SK-N-SH treated with all-trans-retinoic acid at 6 μM for 48 hours (cell line): ENCODE measurements around the gene LMNA.

ENCODE experiments used
- ATAC-seq: fragments of 200-7000 bp; cut with Tn5 transposase; 3 replicates; pipeline ENCODE4 v1.9.1; 2020; ENCODE audit warnings: mild to moderate bottlenecking, moderate library complexity
- ARNTL ChIP-seq: fragments of 450-650 bp; formaldehyde crosslinking; IDR thresholded peaks from 2 replicates; pipeline ENCODE4 v1.5.0; 2020; ENCODE audit warnings: low read depth, mild to moderate bottlenecking, moderate library complexity, borderline replicate concordance
- CSDC2 ChIP-seq: fragments of 250-450 bp; sonication (Bioruptor Pico); IDR thresholded peaks from 2 replicates; pipeline ENCODE4 v1.5.0; 2020; ENCODE audit warnings: mild to moderate bottlenecking, moderate library complexity
- ISL1 ChIP-seq: fragments of 250-450 bp; sonication (Bioruptor Pico); IDR thresholded peaks from 2 replicates; pipeline ENCODE4 v2.1.2; 2022; ENCODE audit warnings: mild to moderate bottlenecking, moderate library complexity
- OSR1 ChIP-seq: fragments of 250-450 bp; sonication (Bioruptor Pico); IDR thresholded peaks from 2 replicates; pipeline ENCODE4 v1.8.0; 2022; ENCODE audit warnings: moderate library complexity, mild to moderate bottlenecking, inconsistent platforms
- RARB ChIP-seq: fragments of 250-450 bp; sonication (Bioruptor Pico); IDR thresholded peaks from 2 replicates; pipeline ENCODE4 v1.8.0; 2021; ENCODE audit warnings: mild to moderate bottlenecking, moderate library complexity
- TCF4 ChIP-seq: fragments of 250-450 bp; sonication (Bioruptor Pico); IDR thresholded peaks from 2 replicates; pipeline ENCODE4 v1.8.0; 2021; ENCODE audit warnings: mild to moderate bottlenecking, moderate library complexity, borderline replicate concordance
- TOX ChIP-seq: fragments of 250-450 bp; sonication (Bioruptor Pico); IDR thresholded peaks from 2 replicates; pipeline ENCODE4 v1.8.0; 2021; ENCODE audit warnings: mild to moderate bottlenecking, moderate library complexity, borderline replicate concordance
- TSHZ2 ChIP-seq: fragments of 250-450 bp; sonication (Bioruptor Pico); IDR thresholded peaks from 2 replicates; pipeline ENCODE4 v1.5.0; 2020; ENCODE audit warnings: mild to moderate bottlenecking, moderate library complexity
- ZC3H10 ChIP-seq: fragments of 250-450 bp; sonication (Bioruptor Pico); IDR thresholded peaks from 2 replicates; pipeline ENCODE4 v1.5.1; 2021; ENCODE audit warnings: mild to moderate bottlenecking, moderate library complexity
- ZFP3 ChIP-seq: fragments of 250-450 bp; sonication (Bioruptor Pico); IDR thresholded peaks from 2 replicates; pipeline ENCODE4 v1.5.0; 2020; ENCODE audit warnings: mild to moderate bottlenecking, moderate library complexity
- ZFP30 ChIP-seq: fragments of 450-650 bp; formaldehyde crosslinking; IDR thresholded peaks from 2 replicates; pipeline ENCODE4 v1.5.0; 2022; ENCODE audit warnings: mild to moderate bottlenecking, moderate library complexity
- ZNF565 ChIP-seq: fragments of 450-650 bp; formaldehyde crosslinking; conservative IDR thresholded peaks from 2 replicates; pipeline ENCODE4 v1.5.0; 2020; ENCODE audit warnings: low read depth, mild to moderate bottlenecking, moderate library complexity
- TF ChIP-seq, protein P1 (sequence below): fragments of 250-450 bp; sonication (Bioruptor Pico); IDR thresholded peaks from 2 replicates; pipeline ENCODE4 v1.5.1; 2021; ENCODE audit warnings: mild to moderate bottlenecking, moderate library complexity
- TF ChIP-seq, protein P2 (sequence below): fragments of 250-450 bp; sonication (Bioruptor Pico); IDR thresholded peaks from 2 replicates; pipeline ENCODE4 v1.8.0; 2020; ENCODE audit warnings: mild to moderate bottlenecking, moderate library complexity, borderline replicate concordance

Gene LMNA

DNA sequence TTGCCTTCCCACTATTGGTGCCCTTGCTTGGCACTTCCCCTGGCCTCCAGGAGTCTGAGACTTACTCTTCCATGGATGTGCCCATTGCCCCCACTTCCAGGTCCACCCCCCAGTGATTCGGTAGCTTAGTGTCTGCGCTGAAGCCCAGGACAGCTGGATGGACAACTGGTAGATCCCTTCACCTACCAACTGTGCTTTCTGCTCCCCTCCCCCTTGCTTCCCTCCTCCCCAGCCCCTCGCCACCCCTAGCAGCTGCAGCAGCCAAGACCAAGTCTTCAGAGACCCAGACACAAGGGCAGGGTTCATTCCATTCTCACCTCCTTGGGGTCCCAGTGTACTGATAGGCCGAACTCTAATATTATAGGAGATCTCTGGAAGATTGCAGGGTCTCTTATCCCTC lies 6.9 kb downstream of the LMNA start (continued):
- no peak for TF ChIP-seq CSDC2 (CRISPR knock-in tag)
- TF ChIP-seq, protein P1, sequence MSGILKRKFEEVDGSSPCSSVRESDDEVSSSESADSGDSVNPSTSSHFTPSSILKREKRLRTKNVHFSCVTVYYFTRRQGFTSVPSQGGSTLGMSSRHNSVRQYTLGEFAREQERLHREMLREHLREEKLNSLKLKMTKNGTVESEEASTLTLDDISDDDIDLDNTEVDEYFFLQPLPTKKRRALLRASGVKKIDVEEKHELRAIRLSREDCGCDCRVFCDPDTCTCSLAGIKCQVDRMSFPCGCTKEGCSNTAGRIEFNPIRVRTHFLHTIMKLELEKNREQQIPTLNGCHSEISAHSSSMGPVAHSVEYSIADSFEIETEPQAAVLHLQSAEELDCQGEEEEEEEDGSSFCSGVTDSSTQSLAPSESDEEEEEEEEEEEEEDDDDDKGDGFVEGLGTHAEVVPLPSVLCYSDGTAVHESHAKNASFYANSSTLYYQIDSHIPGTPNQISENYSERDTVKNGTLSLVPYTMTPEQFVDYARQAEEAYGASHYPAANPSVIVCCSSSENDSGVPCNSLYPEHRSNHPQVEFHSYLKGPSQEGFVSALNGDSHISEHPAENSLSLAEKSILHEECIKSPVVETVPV = no peak
- no peak for TF ChIP-seq TOX
- no peak for TF ChIP-seq OSR1 (CRISPR knock-in tag)

- TF ChIP-seq, protein P2, sequence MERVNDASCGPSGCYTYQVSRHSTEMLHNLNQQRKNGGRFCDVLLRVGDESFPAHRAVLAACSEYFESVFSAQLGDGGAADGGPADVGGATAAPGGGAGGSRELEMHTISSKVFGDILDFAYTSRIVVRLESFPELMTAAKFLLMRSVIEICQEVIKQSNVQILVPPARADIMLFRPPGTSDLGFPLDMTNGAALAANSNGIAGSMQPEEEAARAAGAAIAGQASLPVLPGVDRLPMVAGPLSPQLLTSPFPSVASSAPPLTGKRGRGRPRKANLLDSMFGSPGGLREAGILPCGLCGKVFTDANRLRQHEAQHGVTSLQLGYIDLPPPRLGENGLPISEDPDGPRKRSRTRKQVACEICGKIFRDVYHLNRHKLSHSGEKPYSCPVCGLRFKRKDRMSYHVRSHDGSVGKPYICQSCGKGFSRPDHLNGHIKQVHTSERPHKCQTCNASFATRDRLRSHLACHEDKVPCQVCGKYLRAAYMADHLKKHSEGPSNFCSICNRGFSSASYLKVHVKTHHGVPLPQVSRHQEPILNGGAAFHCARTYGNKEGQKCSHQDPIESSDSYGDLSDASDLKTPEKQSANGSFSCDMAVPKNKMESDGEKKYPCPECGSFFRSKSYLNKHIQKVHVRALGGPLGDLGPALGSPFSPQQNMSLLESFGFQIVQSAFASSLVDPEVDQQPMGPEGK (CRISPR knock-in tag) = no peak
- peak; percentile 13; the same call in 1 of the 2 replicates for TF ChIP-seq ZC3H10 (CRISPR knock-in tag)
- ATAC-seq = no peak
Observed at GRCh38 chr1:156122086-156122485, 7.6 kb downstream of the LMNA start.

GRCh38 chr1:156122519-156123355 lies 8.2 kb downstream of the LMNA start:
- TF ChIP-seq OSR1 (CRISPR knock-in tag) (peak; percentile 51; the same call in 1 of the 2 replicates), ZC3H10 (CRISPR knock-in tag) (0 out of 2 replicates have a peak, but pooled peaks have one; percentile 42), RARB (CRISPR knock-in tag) (0 out of 2 replicates have a peak, but pooled peaks have one; percentile 9), TCF4 (CRISPR knock-in tag) (no peak), ZFP3 (CRISPR knock-in tag) (peak; percentile 6), TSHZ2 (CRISPR knock-in tag) (no peak), ARNTL (no peak), TOX (no peak), ZNF565 (CRISPR knock-in tag) (no peak)
- ATAC-seq = peak; percentile 2

GRCh38 chr1:156123356-156124196 lies 9.1 kb downstream of the LMNA start:
- peak; percentile 31 for ATAC-seq
- no peak for TF ChIP-seq ISL1 (CRISPR knock-in tag)
- TF ChIP-seq CSDC2 (CRISPR knock-in tag) = peak; percentile 50; the same call in 1 of the 2 replicates
- peak; percentile 52; the same call in 1 of the 2 replicates for TF ChIP-seq ZC3H10 (CRISPR knock-in tag)
- no peak for TF ChIP-seq ZFP30 (CRISPR knock-in tag)
- peak; percentile 55; the same call in 1 of the 2 replicates for TF ChIP-seq TOX
- peak; percentile 74 for TF ChIP-seq ZFP3 (CRISPR knock-in tag)
- TF ChIP-seq TSHZ2 (CRISPR knock-in tag) = peak; percentile 19; the same call in 1 of the 2 replicates
